ENCODE data around the gene DCAF5.

The DCAF5 gene

DNA sequence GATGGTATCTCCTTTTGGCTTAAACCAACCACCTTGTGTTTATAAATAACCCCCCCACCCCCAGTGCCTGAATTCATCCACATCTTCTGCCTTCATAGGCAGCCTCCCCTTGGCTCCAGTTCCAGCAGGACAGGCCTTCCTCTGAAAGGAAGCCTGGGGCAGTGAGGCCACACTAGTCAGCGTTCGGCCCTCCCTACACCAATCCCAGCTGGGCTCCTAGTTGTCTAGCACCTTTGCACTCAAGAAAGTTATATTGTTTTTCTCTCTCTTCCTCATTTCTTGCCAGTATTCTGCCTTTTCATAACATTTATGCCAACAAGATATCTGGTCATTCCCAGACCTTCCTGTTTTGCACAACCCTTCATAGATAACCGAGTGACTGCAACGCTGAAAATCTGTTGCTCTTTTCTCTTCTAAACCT, 100.7 kb downstream of the DCAF5 start:
- H3K4me1 Mint-ChIP-seq (ENCODE audit: low read depth): peaks cover 9% of the 10 kb centered on the region
- H3K9me3 Mint-ChIP-seq: no peaks in the 10 kb centered on the region
- H3K27me3 Mint-ChIP-seq: no peaks in the 10 kb centered on the region
- H3K36me3 Mint-ChIP-seq (ENCODE audit: low read depth): peaks cover 28% of the 10 kb centered on the region
- no peak overlapping the region for H3K27ac Mint-ChIP-seq
- no peak overlapping the region for H3K4me3 Mint-ChIP-seq

DNA sequence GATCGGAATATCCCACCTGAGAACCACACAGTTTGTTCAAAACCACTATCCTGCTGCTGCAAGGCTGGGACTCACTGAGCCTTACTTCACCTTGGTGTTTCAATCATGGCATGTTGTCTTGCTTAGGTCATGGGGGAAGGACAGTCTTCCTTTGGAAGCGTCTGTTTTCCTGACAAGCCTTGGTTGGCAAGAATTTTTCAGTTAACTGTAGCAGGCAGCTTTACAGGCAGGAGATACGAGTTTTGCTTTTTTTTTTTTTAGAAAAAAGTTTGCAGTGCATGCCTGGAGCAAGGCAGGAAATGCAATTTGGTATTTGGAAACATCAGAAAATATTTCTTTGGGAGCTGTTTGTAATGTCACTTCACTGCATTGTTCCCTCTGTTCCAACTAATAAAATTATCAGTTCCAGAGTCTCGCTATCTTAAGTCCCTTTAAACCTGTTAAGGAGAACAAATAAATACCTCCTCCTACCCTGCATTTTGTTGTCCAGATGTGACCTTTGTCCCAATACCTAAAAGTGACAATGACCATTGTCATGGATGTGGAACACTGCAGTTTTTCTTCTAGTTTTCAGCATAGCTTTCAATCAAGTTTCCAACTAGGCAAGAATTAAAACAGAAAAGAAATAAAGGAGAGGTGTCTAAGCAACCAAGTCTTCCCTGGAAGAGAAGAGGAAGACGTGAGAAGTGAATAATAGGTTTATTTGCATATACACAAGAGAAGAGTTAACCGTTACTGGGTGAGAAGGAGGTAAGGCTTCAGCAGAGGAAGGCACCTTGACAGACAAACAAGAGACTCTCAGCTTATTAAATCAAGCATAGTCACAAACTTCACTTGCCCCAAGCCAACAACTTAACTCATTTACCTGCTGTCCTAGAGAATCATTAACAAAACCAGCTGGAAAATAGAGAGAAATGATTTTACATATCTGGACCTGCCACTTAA, 102.4 kb downstream of the DCAF5 start:
- Mint-ChIP-seq H3K27me3 (no peaks in the 10 kb centered on the region), H3K9me3 (no peaks in the 10 kb centered on the region), H3K36me3 (ENCODE audit: low read depth) (peaks cover 20% of the 10 kb centered on the region), H3K27ac (no peak overlapping the region), H3K4me3 (no peak overlapping the region), H3K4me1 (ENCODE audit: low read depth) (no peaks in the 10 kb centered on the region)

DNA sequence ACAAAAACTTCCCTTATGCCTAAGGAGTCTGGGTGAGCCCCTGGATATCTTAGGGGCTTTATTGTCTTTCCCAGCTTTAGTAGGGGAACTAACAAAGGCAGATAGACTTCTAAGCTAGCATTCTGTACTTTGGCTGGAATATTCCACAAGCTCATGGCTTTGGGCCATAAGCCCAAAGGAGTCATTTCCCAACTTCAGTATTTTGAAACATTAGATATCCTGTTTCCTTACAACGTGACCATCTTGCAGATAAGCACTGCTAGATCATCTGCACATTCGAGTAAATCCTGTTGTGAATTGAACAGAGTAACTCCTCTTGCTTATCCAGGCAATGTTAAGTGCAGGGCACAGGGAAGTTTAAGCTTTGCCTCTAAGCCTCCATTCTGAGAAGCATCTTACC, 103.2 kb downstream of the DCAF5 start:
- H3K4me1 Mint-ChIP-seq (ENCODE audit: low read depth): no peaks in the 10 kb centered on the region
- no peak overlapping the region for H3K4me3 Mint-ChIP-seq
- H3K27me3 Mint-ChIP-seq: no peaks in the 10 kb centered on the region
- H3K36me3 Mint-ChIP-seq (ENCODE audit: low read depth): peaks cover 12% of the 10 kb centered on the region
- no peaks in the 10 kb centered on the region for H3K9me3 Mint-ChIP-seq
- no peak overlapping the region for H3K27ac Mint-ChIP-seq

DNA sequence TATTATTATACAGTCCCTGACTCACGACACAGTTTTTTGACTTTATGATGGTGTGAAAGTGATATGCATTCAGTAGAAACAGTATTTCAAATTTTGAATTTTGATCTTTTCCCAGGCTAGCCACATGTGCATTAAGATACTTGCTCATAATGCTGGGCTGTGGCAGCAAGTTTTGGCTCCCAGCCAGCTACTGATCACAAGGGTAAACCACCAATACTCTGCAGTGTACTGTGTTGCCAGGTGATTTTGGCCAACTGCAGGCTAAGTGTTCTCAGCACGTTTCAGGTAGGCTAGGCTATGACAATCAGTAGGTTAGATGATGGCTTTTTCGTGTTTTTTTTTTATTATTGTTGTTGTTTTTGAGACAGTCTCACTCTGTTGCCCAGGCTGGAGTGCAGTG, 104.5 kb downstream of the DCAF5 start:
- H3K9me3 Mint-ChIP-seq: no peaks in the 10 kb centered on the region
- H3K27ac Mint-ChIP-seq: no peak overlapping the region
- no peaks in the 10 kb centered on the region for H3K27me3 Mint-ChIP-seq
- no peaks in the 10 kb centered on the region for H3K4me1 Mint-ChIP-seq (ENCODE audit: low read depth)
- no peak overlapping the region for H3K4me3 Mint-ChIP-seq
- H3K36me3 Mint-ChIP-seq (ENCODE audit: low read depth): peaks cover 3% of the 10 kb centered on the region

DNA sequence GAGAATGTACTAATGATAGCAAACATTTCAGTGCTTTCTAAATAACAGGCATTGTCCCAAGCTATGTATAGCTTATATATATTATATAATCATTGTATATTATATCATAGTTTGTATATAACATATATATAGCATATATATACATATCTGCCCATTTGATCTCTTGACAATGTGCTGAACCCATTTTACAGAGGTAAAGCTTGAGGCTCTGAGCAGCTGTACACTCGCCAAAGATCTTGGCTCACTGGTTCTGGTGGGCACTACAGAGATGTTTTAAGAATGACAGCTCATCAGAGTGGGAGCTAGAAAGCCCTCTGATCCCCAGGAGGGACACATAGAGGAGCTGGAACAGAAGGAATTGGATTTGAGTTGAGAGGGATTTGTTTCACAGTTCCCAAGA, 105.7 kb downstream of the DCAF5 start:
- H3K36me3 Mint-ChIP-seq (ENCODE audit: low read depth): no peaks in the 10 kb centered on the region
- H3K9me3 Mint-ChIP-seq: no peaks in the 10 kb centered on the region
- no peak overlapping the region for H3K27ac Mint-ChIP-seq
- H3K4me3 Mint-ChIP-seq: no peak overlapping the region
- H3K4me1 Mint-ChIP-seq (ENCODE audit: low read depth): no peaks in the 10 kb centered on the region
- peaks cover 8% of the 10 kb centered on the region for H3K27me3 Mint-ChIP-seq

DNA sequence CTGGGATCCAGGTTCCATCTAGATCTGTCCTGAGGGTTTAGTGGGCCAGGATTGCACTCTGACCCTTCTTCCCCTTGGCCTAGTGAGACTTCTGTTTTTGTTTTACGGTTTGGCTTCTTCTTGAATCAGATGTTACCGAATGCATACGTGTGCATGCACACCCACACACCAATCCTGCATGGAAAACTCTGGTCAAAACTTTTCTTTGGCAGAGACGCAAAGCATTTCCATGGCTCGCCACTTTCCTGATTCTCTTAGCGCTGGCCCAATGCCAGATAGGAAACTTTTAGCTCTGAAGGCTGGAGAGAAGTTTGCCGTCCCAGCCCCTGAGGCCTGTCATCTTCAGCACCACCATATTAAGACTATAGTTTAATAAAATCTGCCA, 106.5 kb downstream of the DCAF5 start:
- H3K9me3 Mint-ChIP-seq: no peaks in the 10 kb centered on the region
- peaks cover 14% of the 10 kb centered on the region for H3K27me3 Mint-ChIP-seq

DNA sequence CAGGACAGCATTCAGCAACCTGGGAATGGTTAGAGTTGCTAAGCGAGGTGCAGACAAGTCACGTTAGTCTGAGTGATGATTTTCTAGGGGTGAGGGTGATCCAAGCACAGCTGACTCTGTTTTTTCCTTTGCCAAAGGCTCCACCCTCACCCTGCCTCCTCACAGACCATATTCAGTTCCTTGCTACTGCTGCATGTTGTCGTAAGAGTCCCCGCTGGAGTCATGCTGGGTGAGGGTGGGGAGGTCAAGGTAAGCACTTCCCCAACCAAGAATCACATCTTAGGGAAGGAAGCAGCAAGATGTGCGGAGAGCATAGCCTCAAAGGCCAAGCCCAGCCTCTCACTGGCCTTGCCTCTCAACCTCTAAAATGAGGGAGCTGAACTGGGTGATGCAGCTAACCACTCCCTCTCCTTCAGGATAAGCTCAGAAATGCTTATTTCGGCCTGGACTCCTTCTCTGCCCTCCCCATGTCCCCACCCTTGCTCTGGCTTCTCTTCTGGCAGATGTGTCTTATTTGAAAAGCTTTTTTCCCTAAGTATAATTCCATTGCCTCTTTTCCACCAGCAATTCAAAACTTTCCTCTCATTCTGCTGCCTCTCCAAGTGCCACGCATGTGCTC, 107.0 kb downstream of the DCAF5 start:
- Mint-ChIP-seq H3K36me3 (ENCODE audit: low read depth) (no peaks in the 10 kb centered on the region), H3K9me3 (no peaks in the 10 kb centered on the region), H3K4me3 (no peak overlapping the region), H3K4me1 (ENCODE audit: low read depth) (no peaks in the 10 kb centered on the region), H3K27me3 (peaks cover 14% of the 10 kb centered on the region), H3K27ac (peak overlapping the region; percentile 52)

More for the DNA sequence above, 106.5 kb downstream of the DCAF5 start:
- H3K27ac Mint-ChIP-seq: peak overlapping the region; percentile 52
- no peaks in the 10 kb centered on the region for H3K36me3 Mint-ChIP-seq (ENCODE audit: low read depth)
- H3K4me3 Mint-ChIP-seq: no peak overlapping the region
- no peaks in the 10 kb centered on the region for H3K4me1 Mint-ChIP-seq (ENCODE audit: low read depth)

DNA sequence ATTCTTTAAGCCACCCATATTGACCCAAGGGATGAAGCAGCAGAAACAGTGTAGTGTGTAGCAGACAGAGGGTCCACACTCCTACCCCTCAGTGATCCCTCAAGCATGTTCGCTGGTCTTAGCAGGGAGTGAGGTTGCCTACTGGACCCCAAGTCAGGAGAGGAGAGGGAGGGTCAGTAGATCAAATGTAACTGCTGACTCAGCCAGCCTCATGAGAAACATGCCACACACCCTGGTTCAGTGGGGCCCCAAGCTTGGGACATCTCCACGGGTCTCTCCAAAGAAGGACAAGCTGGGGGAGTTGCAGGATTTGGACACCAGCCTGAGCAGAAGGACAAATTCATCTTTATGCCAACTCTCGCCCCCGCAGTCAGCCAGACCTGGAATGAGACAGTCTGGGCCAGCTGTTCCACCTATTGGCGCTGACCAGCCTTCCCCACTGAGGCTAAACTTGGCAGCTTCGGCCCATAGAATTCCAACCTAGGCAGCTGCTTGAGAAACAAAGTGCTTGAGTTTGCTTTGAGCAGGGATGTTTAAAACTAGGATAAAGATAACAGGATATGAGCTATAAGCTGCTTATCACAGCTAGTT, 107.9 kb downstream of the DCAF5 start:
- H3K36me3 Mint-ChIP-seq (ENCODE audit: low read depth): no peaks in the 10 kb centered on the region
- peaks cover 14% of the 10 kb centered on the region for H3K27me3 Mint-ChIP-seq
- no peak overlapping the region for H3K4me3 Mint-ChIP-seq
- no peak overlapping the region for H3K27ac Mint-ChIP-seq
- H3K9me3 Mint-ChIP-seq: no peaks in the 10 kb centered on the region
- H3K4me1 Mint-ChIP-seq (ENCODE audit: low read depth): no peaks in the 10 kb centered on the region

DNA sequence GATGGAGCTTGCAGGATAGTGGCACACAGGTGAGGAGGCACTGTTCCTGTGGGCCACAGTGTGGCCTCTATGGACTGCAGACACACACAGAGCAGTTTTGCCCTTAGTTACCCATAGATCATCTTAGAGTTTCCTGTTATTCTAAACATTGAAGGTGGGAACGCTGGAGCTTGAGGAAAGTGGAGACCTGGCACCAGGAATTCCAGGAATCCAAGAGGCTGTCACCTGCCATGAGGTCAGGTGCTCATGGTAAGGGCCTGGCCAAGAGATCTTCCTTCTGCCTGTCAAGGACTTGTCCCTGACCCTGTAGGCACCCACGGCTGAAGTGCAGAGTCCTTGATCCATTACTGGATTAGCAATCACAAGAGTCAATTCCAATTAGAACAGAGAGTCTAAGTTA, 108.6 kb downstream of the DCAF5 start:
- no peaks in the 10 kb centered on the region for H3K4me1 Mint-ChIP-seq (ENCODE audit: low read depth)
- peaks cover 15% of the 10 kb centered on the region for H3K27me3 Mint-ChIP-seq
- H3K9me3 Mint-ChIP-seq: no peaks in the 10 kb centered on the region
- no peak overlapping the region for H3K27ac Mint-ChIP-seq
- H3K36me3 Mint-ChIP-seq (ENCODE audit: low read depth): no peaks in the 10 kb centered on the region
- no peak overlapping the region for H3K4me3 Mint-ChIP-seq

DNA sequence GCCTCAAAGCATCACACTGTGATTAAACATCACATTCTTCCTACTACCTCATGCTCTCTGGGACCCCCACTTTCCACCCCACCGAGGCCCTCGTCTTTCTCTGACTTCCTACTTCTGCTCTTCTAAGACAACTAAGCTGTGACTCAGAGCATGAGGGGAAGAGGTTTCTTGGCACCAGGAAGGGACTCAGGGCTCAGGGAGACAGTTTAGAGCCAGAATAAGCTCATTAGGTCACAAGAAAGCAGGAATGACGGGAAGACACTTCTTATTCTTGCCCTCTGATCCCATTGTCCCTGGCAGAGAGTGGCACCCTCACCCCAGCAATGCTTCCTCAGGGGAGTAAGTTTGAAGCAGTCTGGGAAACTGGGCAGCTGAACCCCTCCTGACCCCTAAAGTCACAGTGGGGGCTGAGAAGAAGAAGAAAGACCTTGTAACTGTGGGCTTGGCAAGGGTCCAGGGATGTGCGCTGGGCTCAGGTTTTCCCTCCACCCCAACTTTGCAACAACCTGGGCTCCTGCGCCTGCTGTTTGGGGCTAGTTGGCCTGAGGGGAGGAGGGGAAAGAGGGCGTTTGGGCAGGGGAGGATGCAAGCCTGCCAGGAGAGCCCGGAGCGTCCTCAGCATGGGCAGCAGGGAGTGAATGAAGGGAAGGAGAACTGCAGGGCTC, 109.2 kb downstream of the DCAF5 start:
- Mint-ChIP-seq H3K4me3 (no peak overlapping the region), H3K27me3 (peaks cover 21% of the 10 kb centered on the region), H3K27ac (no peak overlapping the region), H3K36me3 (ENCODE audit: low read depth) (no peaks in the 10 kb centered on the region), H3K9me3 (no peaks in the 10 kb centered on the region), H3K4me1 (ENCODE audit: low read depth) (no peaks in the 10 kb centered on the region)

DNA sequence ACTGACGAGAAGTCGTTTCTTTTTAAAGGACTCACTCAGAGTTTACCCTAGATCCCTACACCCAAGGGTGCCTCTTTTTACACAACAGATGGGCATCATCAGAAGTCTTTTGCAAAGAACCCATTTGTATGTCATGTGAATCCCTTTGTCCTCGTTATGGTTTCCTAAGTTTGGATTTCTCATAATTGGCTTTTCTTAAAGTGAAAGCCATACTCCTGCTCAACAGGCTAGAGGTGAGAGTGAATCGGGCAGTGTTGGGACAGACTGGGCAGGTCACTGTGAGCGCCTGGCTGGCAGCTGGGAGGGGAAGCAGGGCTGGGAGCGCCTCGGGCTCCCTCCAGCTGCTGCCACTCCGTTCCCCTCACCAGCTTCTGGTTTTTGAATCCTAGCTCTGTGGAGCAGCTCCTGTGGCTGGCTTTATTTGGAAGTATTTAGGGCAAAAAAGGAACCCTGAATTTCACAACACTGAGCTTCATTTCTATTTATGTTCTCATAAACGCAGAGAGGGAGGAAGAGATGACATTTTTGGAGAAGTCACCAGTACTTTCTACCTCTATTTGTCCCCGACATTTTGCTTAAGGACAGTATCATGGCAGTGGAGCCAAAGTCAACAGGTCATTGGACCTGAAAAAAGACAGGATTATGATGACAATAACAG, 110.0 kb downstream of the DCAF5 start:
- no peak overlapping the region for H3K4me3 Mint-ChIP-seq
- no peak overlapping the region for H3K27ac Mint-ChIP-seq
- H3K36me3 Mint-ChIP-seq (ENCODE audit: low read depth): no peaks in the 10 kb centered on the region
- no peaks in the 10 kb centered on the region for H3K4me1 Mint-ChIP-seq (ENCODE audit: low read depth)
- no peaks in the 10 kb centered on the region for H3K9me3 Mint-ChIP-seq
- peaks cover 25% of the 10 kb centered on the region for H3K27me3 Mint-ChIP-seq

DNA sequence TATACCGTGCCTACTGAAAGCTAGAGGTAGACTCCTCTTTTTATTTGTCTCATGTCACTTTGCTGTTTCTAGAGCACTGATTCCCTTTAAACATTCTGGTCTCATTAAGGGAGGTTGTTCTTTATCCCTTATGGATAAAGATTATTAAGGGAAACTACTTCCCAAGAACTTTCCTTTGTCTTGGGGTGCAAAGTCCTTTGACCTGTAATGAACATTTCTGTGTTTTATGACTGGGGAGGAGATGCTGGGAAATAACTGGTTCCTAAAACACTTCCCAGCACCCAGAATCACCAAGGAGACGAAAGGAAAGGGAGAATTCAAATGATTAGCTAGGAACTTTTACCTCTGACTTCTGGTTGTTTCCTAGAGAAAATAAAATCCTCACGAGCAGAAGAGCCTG, 110.6 kb downstream of the DCAF5 start:
- peaks cover 31% of the 10 kb centered on the region for H3K27me3 Mint-ChIP-seq
- no peak overlapping the region for H3K4me3 Mint-ChIP-seq
- no peak overlapping the region for H3K27ac Mint-ChIP-seq

DNA sequence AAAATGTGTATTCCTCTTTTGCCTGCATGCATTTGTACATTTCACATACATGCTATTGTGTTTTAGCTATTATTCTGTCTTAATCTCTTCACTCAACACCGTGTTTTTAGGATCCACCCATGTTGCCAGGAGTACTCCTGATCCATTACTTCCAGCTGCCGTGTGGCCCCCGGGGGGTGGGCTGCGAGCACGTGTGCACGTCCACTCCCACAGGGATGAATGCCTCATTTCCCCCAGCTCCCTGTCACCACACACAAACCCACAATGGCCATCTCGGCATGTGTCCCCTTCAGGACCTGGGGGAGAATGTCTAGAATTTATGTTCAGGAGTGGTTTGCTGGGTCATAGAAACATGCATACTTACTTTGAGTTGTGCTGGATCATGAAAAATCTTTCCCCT, 111.1 kb downstream of the DCAF5 start:
- H3K27me3 Mint-ChIP-seq: peaks cover 35% of the 10 kb centered on the region
- H3K4me1 Mint-ChIP-seq (ENCODE audit: low read depth): no peaks in the 10 kb centered on the region
- H3K36me3 Mint-ChIP-seq (ENCODE audit: low read depth): no peaks in the 10 kb centered on the region
- no peak overlapping the region for H3K27ac Mint-ChIP-seq
- H3K4me3 Mint-ChIP-seq: no peak overlapping the region
- no peaks in the 10 kb centered on the region for H3K9me3 Mint-ChIP-seq

More for the DNA sequence above, 110.6 kb downstream of the DCAF5 start:
- Mint-ChIP-seq H3K36me3 (ENCODE audit: low read depth) (no peaks in the 10 kb centered on the region), H3K4me1 (ENCODE audit: low read depth) (no peaks in the 10 kb centered on the region), H3K9me3 (no peaks in the 10 kb centered on the region)

DNA sequence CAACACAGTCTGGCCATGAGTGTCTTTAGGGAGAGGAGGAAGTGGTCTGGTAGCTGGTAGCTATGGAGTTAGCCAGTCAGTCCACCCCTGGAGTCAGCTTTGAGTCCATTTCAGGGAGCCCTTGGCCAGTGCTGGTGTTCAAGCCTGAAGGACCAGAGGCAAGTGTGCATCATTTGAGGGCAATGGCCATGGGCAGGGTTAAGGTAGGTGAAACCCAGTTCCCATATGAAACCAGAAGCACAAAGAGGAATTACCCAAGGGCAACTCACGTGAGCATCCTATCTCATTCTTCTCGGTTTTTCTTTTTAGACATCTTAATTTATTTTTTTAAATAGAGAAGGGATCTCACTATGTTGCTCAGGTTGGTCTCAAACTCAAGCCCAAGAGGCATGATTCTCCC, 112.6 kb downstream of the DCAF5 start:
- no peaks in the 10 kb centered on the region for H3K9me3 Mint-ChIP-seq
- no peak overlapping the region for H3K4me3 Mint-ChIP-seq

More for the DNA sequence above, 112.6 kb downstream of the DCAF5 start:
- H3K27me3 Mint-ChIP-seq: peaks cover 41% of the 10 kb centered on the region
- no peaks in the 10 kb centered on the region for H3K4me1 Mint-ChIP-seq (ENCODE audit: low read depth)
- no peaks in the 10 kb centered on the region for H3K36me3 Mint-ChIP-seq (ENCODE audit: low read depth)
- H3K27ac Mint-ChIP-seq: no peak overlapping the region

Measured in stimulated activated naive CD8-positive, alpha-beta T cell treated with anti-CD3 and anti-CD28 coated beads, Interleukin-15, Interleukin-2, amounts not matched to agents 100 ng/mL and 50 ng/mL, for 24 hours (primary cell).